Activated CD8-positive, alpha-beta memory T cell treated with anti-CD3 and anti-CD28 coated beads, Interleukin-2, amount 50 U/mL, for 48 hours (primary cell): Measurements from ENCODE around the gene CCDC183.
"Not testable (repeated sequence)": the region's sequence is repeated elsewhere in the genome, so short reads cannot be mapped to it uniquely, and the experiment has no call there.

Source experiments
- DNase-seq: peaks from one replicate; pipeline ENCODE4 v3.0.0-alpha.2; 2020

Gene CCDC183

GRCh38 chr9:136760834-136761544 is 35.1 kb upstream of the CCDC183 start:
- not testable (repeated sequence) for DNase-seq

GRCh38 chr9:136761545-136761981 is 34.6 kb upstream of the CCDC183 start:
- no peak for DNase-seq

DNA sequence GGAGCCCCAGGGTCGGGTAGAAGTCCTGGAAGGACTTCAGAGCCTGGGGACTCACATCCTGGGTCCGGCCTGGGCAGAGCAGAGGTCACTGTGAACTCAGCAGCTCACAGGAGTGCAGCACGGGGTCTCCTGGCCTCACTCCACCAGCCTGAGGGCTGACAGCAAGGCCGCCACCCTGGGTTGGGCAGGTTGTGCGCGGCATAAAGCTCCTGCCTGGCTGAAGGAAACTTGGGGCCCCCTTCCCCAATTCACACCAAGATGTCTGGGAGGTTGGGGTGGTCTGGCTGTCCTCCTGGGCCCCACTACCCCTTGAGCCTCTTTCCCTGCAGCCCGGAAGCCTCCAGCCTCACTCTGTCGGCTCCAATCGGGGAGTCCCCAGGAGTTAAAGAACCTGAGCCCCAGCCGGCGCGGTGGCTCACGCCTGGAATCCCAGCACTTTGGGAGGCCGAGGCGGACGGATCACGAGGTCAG is 33.9 kb upstream of the CCDC183 start:
- DNase-seq, result no peak

DNA sequence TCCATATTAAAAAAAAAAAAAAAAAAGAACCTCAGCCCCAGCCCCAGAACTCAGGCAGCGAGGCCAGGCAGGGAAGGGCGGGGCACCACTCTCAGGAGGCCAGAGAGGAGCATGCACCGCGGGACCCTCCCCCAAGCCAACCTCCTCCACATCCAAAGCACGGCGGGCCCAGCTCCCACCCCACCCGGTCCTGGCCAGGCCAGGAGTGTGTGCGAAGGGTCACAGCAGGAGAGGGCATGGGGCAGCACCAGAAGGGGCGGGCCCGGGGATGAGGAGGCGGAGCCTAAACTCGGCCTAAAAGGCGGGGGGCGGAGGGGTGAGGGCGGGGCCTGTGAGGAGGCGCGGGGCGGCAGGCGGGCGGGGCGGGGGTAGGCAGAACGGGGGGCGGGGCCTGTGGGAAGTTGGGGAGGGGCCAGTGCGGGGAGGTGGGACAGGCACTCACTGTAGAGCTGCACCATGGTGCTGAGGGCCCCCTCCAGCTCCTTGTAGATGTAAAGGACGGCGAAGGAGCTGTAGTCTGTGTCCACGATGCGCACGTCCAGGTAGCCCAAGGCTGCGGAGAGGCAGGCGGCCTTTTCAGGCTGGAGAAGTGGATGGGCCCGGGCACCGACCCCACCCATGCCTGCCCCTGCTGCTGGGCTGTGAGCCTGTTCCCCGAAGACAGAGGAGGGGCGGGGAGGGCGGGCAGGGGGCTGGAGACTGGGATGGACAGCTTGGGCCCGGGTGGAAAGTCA is 33.1 kb upstream of the CCDC183 start:
- peak; percentile 76 for DNase-seq

GRCh38 chr9:136763649-136764035 is 32.5 kb upstream of the CCDC183 start:
- no peak for DNase-seq

DNA sequence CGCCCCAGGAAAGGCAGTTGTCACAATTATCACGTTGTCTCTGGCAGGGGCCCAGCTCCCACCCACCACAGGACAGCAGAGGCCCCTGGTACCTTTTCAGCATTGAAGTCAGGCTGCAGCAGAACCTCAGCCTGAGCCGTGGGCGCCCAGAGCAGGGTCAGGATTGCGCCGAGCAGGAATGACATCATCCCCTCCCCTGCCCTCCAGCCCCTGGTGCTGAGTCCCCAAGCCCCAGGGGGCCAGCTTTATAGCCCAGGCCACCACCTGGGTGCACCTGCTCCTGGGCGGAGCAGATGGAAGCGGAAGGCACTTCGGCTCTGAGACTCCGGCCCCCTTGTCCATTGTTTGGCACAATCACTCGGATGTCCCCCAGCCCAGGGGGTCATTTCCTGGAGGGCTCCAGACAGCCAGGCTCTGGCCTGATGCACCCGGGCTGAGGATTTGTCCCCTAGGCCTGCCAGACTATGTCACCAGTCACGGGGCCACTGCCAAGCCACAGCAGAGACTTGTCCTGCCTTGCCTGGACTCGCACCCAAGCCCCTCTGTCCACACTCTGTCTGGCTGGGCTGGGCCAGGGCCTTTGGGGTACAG is 31.7 kb upstream of the CCDC183 start, which contains the start of gene LCN15:
Gene LCN15, minus strand, starts transcription at position 218 of the 591 bp plus-strand sequence. Its CDS starts 30 bp downstream, at position 188.
- DNase-seq, result no peak

GRCh38 chr9:136765041-136765440 is 31.1 kb upstream of the CCDC183 start:
- DNase-seq, result no peak

- DNase-seq, result not testable (repeated sequence)
These were observed 30.3 kb upstream of the CCDC183 start for GRCh38 chr9:136765745-136766409.

GRCh38 chr9:136766410-136767120 is 29.6 kb upstream of the CCDC183 start:
- peak; percentile 68 for DNase-seq

- DNase-seq, result peak; percentile 81
These were observed 26.4 kb upstream of the CCDC183 start for GRCh38 chr9:136769710-136770191.

DNA sequence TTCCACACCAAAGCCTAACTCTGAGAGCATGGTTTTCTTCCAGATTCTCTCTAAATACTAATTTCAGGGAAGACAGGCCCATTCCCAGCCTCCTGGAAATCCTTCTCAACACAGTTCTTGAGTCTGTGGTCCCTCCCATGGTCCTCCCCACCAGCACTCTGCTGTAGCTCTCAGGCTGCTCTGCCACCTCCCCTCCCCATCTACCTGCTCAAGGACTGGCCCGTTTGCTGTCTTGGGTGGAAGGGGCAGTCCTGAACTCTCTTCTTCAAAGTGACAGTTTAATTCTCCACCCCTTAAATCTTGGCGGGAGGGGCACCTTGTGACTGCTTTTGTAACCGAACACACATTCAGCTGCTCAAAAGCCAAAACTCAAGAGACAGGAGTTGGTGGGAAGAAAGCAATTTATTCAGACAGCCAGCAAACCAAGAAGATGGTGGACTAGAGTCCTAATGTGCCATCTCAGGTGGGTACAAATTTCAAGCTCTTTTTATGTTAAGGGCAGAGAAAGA is 24.2 kb upstream of the CCDC183 start:
- no peak for DNase-seq

DNA sequence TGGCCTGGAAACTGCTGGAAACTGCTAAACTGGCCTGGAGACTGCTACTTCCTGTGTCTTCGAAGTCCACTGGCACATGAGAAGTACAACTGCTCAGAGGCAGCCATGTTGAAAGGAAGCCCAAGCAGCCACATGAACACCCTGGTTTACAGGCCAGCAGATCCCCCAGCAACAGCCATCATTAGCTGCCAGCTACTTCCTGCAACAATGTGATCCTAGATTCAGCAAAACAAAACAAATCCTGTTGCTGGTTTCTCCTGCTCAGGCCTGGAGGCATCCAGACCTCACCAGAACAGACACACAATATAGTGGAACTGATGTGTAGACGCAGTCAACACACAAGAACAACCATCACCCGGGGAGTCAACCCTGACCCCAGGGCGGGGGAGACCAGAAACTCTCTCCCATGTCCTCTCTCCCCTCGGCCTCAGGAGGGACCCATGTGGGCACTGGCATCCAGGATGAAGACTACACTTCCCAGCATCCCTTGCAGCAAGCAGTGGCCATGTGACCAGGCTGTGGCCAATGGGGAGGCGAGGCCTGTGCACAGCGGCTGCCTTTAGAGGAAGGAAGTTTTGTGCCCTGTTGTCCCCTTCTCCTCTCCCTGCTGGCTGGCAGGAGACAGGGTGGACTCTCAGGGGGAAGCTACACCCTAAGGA is 22.6 kb upstream of the CCDC183 start:
- no peak for DNase-seq

- no peak for DNase-seq
These were observed 21.6 kb upstream of the CCDC183 start for GRCh38 chr9:136774416-136775045.

GRCh38 chr9:136775191-136775590 is 20.9 kb upstream of the CCDC183 start:
- DNase-seq, result no peak

DNA sequence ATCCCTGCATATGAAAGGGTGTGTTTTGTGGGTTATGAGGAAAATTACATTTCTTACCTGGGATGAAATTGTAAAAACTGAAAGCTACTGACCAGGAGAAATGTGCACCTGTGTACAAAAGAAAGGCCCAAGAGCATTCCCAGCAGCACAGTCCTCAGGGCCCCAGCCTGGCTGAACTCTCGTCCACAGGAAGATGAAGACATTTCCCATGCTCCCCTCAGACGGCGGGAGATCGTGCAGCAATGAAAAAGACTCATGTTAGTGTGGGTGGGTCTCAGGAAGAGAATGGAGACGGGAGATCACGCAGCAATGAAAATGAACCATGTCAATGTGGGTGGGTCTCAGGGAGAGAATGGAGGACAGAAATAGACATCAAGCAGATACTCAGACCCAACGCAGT is 19.2 kb upstream of the CCDC183 start:
- no peak for DNase-seq

DNA sequence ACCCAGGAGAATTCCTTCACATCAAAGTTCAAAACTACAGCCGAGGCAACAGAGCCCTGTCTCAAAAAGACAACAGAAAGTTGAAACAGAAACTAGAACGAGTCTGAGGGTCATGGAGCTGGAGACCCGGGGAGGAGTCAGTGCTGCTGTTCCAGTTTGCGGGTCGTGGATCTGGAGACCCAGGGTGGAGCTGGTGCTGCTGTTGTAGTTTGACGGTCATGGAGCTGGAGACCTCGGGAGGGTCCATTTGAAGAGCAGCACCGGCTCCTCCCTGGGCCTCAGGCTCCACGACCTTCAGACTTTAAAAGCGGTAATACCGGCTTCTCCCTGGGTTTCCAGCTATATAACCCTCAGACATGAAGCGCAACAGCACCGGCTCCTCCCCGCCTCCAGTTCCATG is 18.8 kb upstream of the CCDC183 start:
- no peak for DNase-seq

DNA sequence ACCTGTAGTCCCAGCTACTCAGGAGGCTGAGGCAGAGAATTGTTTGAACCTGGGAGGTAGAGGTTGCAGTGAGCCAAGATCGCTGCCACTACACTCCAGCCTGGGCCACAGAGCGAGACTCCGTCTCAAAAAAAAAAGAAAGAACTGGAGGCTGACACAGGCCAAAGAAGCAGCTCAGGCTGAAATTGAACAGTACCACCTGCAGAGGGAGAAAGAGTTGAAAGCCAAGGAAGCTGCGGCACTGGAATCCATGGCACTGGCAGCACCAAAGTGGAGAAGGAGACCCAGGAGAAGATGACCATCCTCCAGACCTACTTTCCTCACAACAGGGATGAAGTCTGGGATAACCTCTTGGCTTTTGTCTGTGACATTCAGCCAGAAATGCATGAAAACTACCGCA is 16.3 kb upstream of the CCDC183 start:
- no peak for DNase-seq

DNA sequence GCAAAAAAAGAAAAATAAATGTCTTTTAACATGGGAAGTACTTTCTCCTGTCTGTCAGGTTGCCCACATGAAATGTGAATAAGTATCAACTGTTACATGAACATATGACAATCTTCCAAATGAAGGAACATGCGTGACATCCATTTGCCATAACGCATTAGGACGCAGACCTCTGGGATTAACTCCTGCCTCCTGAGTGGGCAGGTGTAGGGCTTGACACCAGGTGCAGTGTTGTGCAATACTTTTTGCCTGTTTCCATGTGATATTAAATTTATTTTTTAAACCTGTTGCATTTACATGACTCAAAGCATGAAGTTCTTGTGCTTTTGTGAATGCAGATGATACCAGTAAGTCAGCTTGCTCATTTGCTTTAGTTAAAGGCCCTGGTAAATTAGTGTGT is 13.7 kb upstream of the CCDC183 start:
- DNase-seq, result no peak

DNA sequence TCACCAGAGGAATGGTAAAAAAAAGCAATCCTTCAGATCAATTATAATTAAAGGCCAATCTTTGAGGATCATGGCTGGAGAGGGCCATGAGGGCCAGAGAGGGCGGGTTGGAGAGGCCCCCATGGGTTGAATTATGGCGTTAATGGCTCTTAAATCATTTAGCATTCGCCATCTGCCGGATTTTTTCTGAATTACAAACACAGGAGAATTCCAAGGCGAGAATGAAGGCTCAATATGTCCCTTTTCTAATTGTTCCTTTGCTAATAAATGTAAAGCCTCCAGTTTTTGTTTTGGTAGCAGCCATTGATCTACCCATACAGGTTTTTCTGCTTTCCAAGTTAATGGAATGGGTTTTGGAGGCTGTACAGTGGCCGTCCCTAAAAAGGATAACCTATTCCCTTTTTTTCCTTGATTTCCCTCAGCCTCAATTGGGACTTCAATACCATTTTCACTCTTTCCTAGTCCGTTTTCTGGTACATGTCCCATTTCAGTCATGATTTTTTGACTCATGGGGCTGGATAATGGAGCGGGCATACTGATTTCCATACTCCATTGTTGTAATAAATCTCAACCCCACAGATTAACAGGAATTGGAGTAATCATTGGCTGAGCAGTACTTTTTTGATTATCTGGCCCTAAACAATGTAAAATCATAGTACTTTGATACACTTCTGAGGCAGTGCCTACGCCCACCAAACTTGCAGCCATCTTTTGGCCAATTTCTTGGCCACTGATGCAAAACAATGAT is 11.7 kb upstream of the CCDC183 start:
- DNase-seq, result no peak

DNA sequence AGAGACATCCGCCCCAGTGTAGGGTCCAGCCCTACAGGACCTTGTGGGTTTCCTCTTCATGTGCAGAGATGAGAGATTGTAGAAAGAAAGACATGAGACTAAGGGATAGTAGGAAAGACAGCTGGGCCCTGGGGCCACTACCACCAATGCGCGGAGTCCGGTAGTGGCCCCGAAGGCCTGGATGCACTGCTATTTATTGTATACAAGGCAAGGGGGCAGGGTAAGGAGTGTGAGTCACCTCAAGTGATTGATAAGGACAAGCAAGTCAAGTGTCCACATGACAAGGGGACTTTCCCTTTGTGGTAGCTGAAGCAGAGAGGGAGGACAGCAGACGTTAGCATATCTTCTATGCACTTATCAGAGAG is 11.2 kb upstream of the CCDC183 start:
- no peak for DNase-seq
